SU-DHL-6 (cell line): ENCODE data around the gene ROR1.

Source experiments
- H2AFZ ChIP-seq: fragments of 200-600 bp; sonication (generic); 2 replicates; pipeline ENCODE4 v1.6.1; 2014; ENCODE audit warnings: low read depth, mild to moderate bottlenecking, moderate library complexity, mixed read lengths, antibody characterized with exemption, low read length; ENCODE audit not compliant: severe bottlenecking
- H3F3A ChIP-seq: fragments of 200-600 bp; shearing (Covaris generic); 2 replicates; pipeline ENCODE4 v1.6.0; 2016; ENCODE audit warnings: antibody characterized with exemption, mild to moderate bottlenecking; ENCODE audit not compliant: insufficient read depth
- H3K27ac ChIP-seq: fragments of 200-600 bp; sonication (generic); 2 replicates; pipeline ENCODE4 v1.5.1; 2016; ENCODE audit warnings: low read depth, mild to moderate bottlenecking, low read length, moderate library complexity, mixed read lengths
- H3K27me3 ChIP-seq: fragments of 200-600 bp; sonication (generic), shearing (Covaris generic); 2 replicates; pipeline ENCODE4 v1.6.0; 2014; ENCODE audit warnings: mild to moderate bottlenecking, low read length
- H3K36me3 ChIP-seq: fragments of 200-600 bp; sonication (generic); 2 replicates; pipeline ENCODE4 v1.6.1; 2014; ENCODE audit warnings: mild to moderate bottlenecking, low read length, mixed read lengths
- H3K4me2 ChIP-seq: fragments of 300-600, 200-600 bp; shearing (Covaris generic), sonication (generic); 2 replicates; pipeline ENCODE4 v1.6.0; 2014; ENCODE audit warnings: low read length, low read depth, mild to moderate bottlenecking; ENCODE audit not compliant: poor library complexity, severe bottlenecking
- H3K4me3 ChIP-seq: fragments of 200-600 bp; sonication (generic); 2 replicates; pipeline ENCODE4 v1.5.1; 2014; ENCODE audit warnings: antibody characterized with exemption, low read length, mild to moderate bottlenecking, mixed read lengths; ENCODE audit not compliant: insufficient read depth, poor library complexity, severe bottlenecking
- H3K79me2 ChIP-seq: fragments of 200-600 bp; sonication (generic); 2 replicates; pipeline ENCODE4 v1.6.1; 2014; ENCODE audit warnings: mild to moderate bottlenecking, low read length, moderate library complexity; ENCODE audit not compliant: insufficient read depth
- H3K9ac ChIP-seq: fragments of 200-600 bp; sonication (generic); 2 replicates; pipeline ENCODE4 v1.7.0; 2014; ENCODE audit warnings: mild to moderate bottlenecking, low read length
- H3K9me2 ChIP-seq: fragments of 200-600 bp; sonication (generic); replicated peaks from 2 replicates; pipeline ENCODE4 v1.6.1; 2014; ENCODE audit warnings: low read length; ENCODE audit not compliant: insufficient read depth
- H3K9me3 ChIP-seq: fragments of 200-600 bp; sonication (generic); 2 replicates; pipeline ENCODE4 v1.6.1; 2014; ENCODE audit warnings: low read length, mixed read lengths; ENCODE audit not compliant: insufficient read depth
- H4K20me1 ChIP-seq: fragments of 200-600 bp; sonication (generic); 2 replicates; pipeline ENCODE4 v1.6.1; 2014; ENCODE audit warnings: low read depth, mild to moderate bottlenecking, antibody characterized with exemption, low read length, moderate library complexity, mixed read lengths
- EZH2phosphoT487 ChIP-seq: fragments of 200-600 bp; sonication (generic), shearing (Covaris generic); conservative IDR thresholded peaks from 2 replicates; pipeline ENCODE4 v1.6.1; 2018; ENCODE audit warnings: mild to moderate bottlenecking, antibody characterized with exemption, low read length, moderate library complexity, mixed read lengths
- TF ChIP-seq, protein P1 (sequence below): fragments of 200-600 bp; sonication (generic); IDR thresholded peaks from one replicate; pipeline ENCODE4 v1.5.1; 2017; ENCODE audit warnings: antibody characterized with exemption, mild to moderate bottlenecking, low read length, moderate library complexity; ENCODE audit not compliant: insufficient read depth, poor library complexity, severe bottlenecking

The ROR1 gene

DNA sequence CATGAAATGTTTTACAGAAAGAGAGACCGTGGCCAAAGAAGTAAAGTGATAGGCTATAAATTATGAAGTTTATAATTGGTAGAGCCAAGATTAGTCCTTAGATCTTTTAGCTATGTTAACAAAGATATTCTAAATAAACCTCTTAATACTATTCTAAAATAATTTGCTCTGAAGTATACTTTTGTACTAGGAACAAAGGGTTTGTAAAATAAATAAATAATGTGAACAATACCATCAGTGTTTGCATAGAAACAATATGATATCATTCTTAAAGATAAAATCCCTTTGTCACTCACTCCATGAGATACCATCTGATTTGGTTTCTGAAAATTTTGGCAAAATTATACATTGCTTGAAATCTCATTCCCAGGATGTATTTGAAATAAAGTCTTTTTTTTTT, 322.0 kb downstream of the ROR1 start:
- Histone ChIP-seq H3K79me2 (no peaks in the 10 kb centered on the region), H3K27ac (no peak overlapping the region), H3K9me2 (no peaks in the 10 kb centered on the region), H3K36me3 (no peaks in the 10 kb centered on the region), H3K27me3 (no peaks in the 10 kb centered on the region), H3K9me3 (no peaks in the 10 kb centered on the region), H2AFZ (no peak overlapping the region), H3K4me3 (no peak overlapping the region), H3F3A (no peaks in the 10 kb centered on the region), H3K4me2 (no peak overlapping the region), H4K20me1 (no peaks in the 10 kb centered on the region), H3K9ac (no peak overlapping the region)
- TF ChIP-seq EZH2phosphoT487, result no peak
- TF ChIP-seq, protein P1, sequence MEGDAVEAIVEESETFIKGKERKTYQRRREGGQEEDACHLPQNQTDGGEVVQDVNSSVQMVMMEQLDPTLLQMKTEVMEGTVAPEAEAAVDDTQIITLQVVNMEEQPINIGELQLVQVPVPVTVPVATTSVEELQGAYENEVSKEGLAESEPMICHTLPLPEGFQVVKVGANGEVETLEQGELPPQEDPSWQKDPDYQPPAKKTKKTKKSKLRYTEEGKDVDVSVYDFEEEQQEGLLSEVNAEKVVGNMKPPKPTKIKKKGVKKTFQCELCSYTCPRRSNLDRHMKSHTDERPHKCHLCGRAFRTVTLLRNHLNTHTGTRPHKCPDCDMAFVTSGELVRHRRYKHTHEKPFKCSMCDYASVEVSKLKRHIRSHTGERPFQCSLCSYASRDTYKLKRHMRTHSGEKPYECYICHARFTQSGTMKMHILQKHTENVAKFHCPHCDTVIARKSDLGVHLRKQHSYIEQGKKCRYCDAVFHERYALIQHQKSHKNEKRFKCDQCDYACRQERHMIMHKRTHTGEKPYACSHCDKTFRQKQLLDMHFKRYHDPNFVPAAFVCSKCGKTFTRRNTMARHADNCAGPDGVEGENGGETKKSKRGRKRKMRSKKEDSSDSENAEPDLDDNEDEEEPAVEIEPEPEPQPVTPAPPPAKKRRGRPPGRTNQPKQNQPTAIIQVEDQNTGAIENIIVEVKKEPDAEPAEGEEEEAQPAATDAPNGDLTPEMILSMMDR, result no peak

DNA sequence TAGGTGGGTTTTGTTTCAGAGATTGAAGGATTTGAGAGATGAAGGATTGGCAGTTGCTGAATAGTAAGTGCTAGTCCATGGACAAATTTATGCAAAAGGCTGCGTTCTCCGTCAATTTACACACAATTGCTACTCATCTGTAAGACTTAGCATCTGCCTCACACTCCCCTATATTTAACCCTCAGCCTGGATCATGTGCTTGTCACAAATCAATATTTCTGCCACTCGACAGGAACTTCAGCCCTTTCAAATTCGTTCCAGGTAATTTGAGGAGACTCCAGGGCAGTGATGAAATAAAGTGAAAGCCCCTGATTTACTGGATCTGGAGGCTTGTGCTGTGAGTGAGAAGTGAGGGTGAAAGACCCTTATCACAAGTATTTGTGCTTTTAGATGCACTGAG, 324.0 kb downstream of the ROR1 start:
- Histone ChIP-seq H3K9me2 (no peaks in the 10 kb centered on the region), H3F3A (no peaks in the 10 kb centered on the region), H3K27me3 (no peaks in the 10 kb centered on the region)

DNA sequence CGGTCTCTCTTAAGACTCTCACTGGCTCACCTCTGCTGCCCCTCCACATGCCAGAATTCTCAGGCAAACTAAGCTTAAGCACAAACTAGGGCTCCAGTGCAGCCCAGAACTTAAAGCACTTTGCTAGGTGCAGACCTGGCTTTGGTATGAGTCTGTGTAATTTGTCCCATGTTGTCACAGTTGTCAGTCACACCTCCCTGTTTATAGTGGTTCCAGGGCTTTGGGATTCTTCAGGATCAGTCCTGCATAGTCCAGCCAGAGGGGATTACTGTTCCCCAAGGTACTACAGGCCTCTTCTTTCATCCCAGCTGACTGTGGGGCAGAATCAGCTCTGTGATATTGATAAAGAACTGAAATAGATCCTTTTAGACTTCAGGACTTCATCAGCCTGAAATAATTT, 324.6 kb downstream of the ROR1 start:
- Histone ChIP-seq H2AFZ (no peak overlapping the region), H3K4me3 (no peak overlapping the region)
- TF ChIP-seq, protein P1, result no peak
- TF ChIP-seq EZH2phosphoT487, result no peak

More for the DNA sequence above, 324.0 kb downstream of the ROR1 start:
- H3K79me2 ChIP-seq, result no peaks in the 10 kb centered on the region
- H4K20me1 ChIP-seq, result no peaks in the 10 kb centered on the region
- no peaks in the 10 kb centered on the region for H3K9me3 ChIP-seq
- H3K36me3 ChIP-seq, result no peaks in the 10 kb centered on the region
- H3K9ac ChIP-seq, result no peak overlapping the region
- no peak overlapping the region for H3K4me3 ChIP-seq
- H3K27ac ChIP-seq, result no peak overlapping the region
- TF ChIP-seq EZH2phosphoT487, result no peak
- TF ChIP-seq, protein P1, result no peak
- H3K4me2 ChIP-seq, result no peak overlapping the region
- H2AFZ ChIP-seq, result no peak overlapping the region

More for the DNA sequence above, 324.6 kb downstream of the ROR1 start:
- H3F3A ChIP-seq, result no peaks in the 10 kb centered on the region
- no peaks in the 10 kb centered on the region for H3K9me3 ChIP-seq
- no peak overlapping the region for H3K27ac ChIP-seq
- no peaks in the 10 kb centered on the region for H4K20me1 ChIP-seq
- H3K4me2 ChIP-seq, result no peak overlapping the region
- no peak overlapping the region for H3K9ac ChIP-seq
- no peaks in the 10 kb centered on the region for H3K9me2 ChIP-seq
- H3K27me3 ChIP-seq, result no peaks in the 10 kb centered on the region
- H3K36me3 ChIP-seq, result no peaks in the 10 kb centered on the region
- H3K79me2 ChIP-seq, result no peaks in the 10 kb centered on the region
